Fibroblast of skin of right quadriceps (primary cell): ENCODE measurements around the gene MYO15B.

Experiments used
- DNase-seq: peaks from one replicate; pipeline ENCODE4 v3.0.0-alpha.2; 2013

The MYO15B gene

GRCh38 chr17:75587675-75588595 is at the start of gene MYO15B:
MYO15B (plus strand) TSS chr17:75587800; CDS start chr17:75588058, 258 bp downstream.
- peak; percentile 39 for DNase-seq

- DNase-seq: no peak
These were observed 47.5 kb upstream of the MYO15B start for GRCh38 chr17:75539967-75540729.

- no peak for DNase-seq
These were observed 46.6 kb upstream of the MYO15B start for GRCh38 chr17:75540923-75541503.

- DNase-seq: no peak
These were observed 45.4 kb upstream of the MYO15B start for GRCh38 chr17:75542229-75542628.

- no peak for DNase-seq
These were observed 44.8 kb upstream of the MYO15B start for GRCh38 chr17:75542728-75543336.

GRCh38 chr17:75544250-75544649 is 43.4 kb upstream of the MYO15B start:
- DNase-seq: no peak

- DNase-seq: no peak
These were observed 41.4 kb upstream of the MYO15B start for GRCh38 chr17:75546181-75546580.

GRCh38 chr17:75547091-75547490 is 40.5 kb upstream of the MYO15B start:
- no peak for DNase-seq

- DNase-seq: no peak
These were observed 38.8 kb upstream of the MYO15B start for GRCh38 chr17:75548813-75549212.

- DNase-seq: no peak
These were observed 38.1 kb upstream of the MYO15B start for GRCh38 chr17:75549246-75550138.

- no peak for DNase-seq
These were observed 37.5 kb upstream of the MYO15B start for GRCh38 chr17:75550139-75550465.

- DNase-seq: peak; percentile 42
These were observed 36.3 kb upstream of the MYO15B start for GRCh38 chr17:75551266-75551665.

- DNase-seq: peak; percentile 57
These were observed 34.9 kb upstream of the MYO15B start for GRCh38 chr17:75552425-75553294.

GRCh38 chr17:75553295-75554110 is 34.1 kb upstream of the MYO15B start:
- no peak for DNase-seq

- no peak for DNase-seq
These were observed 31.9 kb upstream of the MYO15B start for GRCh38 chr17:75555679-75556153.

GRCh38 chr17:75557075-75557851 is 30.3 kb upstream of the MYO15B start:
- DNase-seq: no peak

GRCh38 chr17:75557852-75558665 is 29.5 kb upstream of the MYO15B start:
- no peak for DNase-seq
